GM23338 (cell line): ENCODE results near the gene CCDC27. TPM values are rescaled to one million over a fixed set of nuclear protein-coding genes. Genes with fewer than 3 reads are reported as not detected.

Experiments used
- ATAC-seq: fragments of 200-7000 bp; cut with Tn5 transposase; 3 replicates; pipeline ENCODE4 v1.9.1; 2020
- DNase-seq: peaks from one replicate; pipeline ENCODE4 v3.0.0-alpha.2; 2015; ENCODE audit warnings: low spot score
- H2AFZ ChIP-seq: fragments of 200-600 bp; sonication (generic); 2 replicates; pipeline ENCODE4 v1.8.0; 2016; ENCODE audit warnings: antibody characterized with exemption, mild to moderate bottlenecking, moderate library complexity
- H3F3A ChIP-seq: fragments of 200-600 bp; sonication (generic); replicated peaks from 2 replicates; pipeline ENCODE4 v1.8.0; 2017; ENCODE audit warnings: antibody characterized with exemption, mixed run types, low read depth
- H3K27ac ChIP-seq: fragments of 200-600 bp; sonication (generic); 2 replicates; pipeline ENCODE4 v1.6.1; 2016; ENCODE audit warnings: low read depth
- H3K27me3 ChIP-seq: fragments of 200-600 bp; sonication (generic); 2 replicates; pipeline ENCODE4 v1.8.0; 2016; ENCODE audit warnings: mild to moderate bottlenecking, mixed run types, moderate library complexity; ENCODE audit not compliant: insufficient read depth
- H3K36me3 ChIP-seq: fragments of 200-600 bp; sonication (generic); 2 replicates; pipeline ENCODE4 v1.8.0; 2016; ENCODE audit warnings: mild to moderate bottlenecking; ENCODE audit not compliant: insufficient read depth
- H3K4me1 ChIP-seq: fragments of 200-600 bp; sonication (generic); 2 replicates; pipeline ENCODE4 v1.8.0; 2016; ENCODE audit warnings: mild to moderate bottlenecking, moderate library complexity; ENCODE audit not compliant: insufficient read depth
- H3K4me2 ChIP-seq: fragments of 200-600 bp; sonication (generic); 2 replicates; pipeline ENCODE4 v1.7.1; 2017; ENCODE audit warnings: mixed run types
- H3K4me3 ChIP-seq: fragments of 200-600 bp; sonication (generic); 2 replicates; pipeline ENCODE4 v1.6.1; 2016; ENCODE audit warnings: mixed run types
- H3K79me2 ChIP-seq: fragments of 200-600 bp; sonication (generic); replicated peaks from 2 replicates; pipeline ENCODE4 v1.8.0; 2017; ENCODE audit warnings: mild to moderate bottlenecking; ENCODE audit not compliant: insufficient read depth
- H3K9me2 ChIP-seq: fragments of 200-600 bp; sonication (generic); 2 replicates; pipeline ENCODE4 v1.8.0; 2017; ENCODE audit not compliant: insufficient read depth
- H4K20me1 ChIP-seq: fragments of 200-600 bp; sonication (generic); replicated peaks from 2 replicates; pipeline ENCODE4 v1.8.0; 2017; ENCODE audit warnings: mild to moderate bottlenecking; ENCODE audit not compliant: insufficient read depth
- H3K27ac Mint-ChIP-seq: 2 replicates; pipeline ENCODE4 v1.8.0; 2020; ENCODE audit warnings: inconsistent platforms, mild to moderate bottlenecking, moderate library complexity, mixed read lengths
- H3K27me3 Mint-ChIP-seq: 3 replicates; pipeline ENCODE4 v1.8.0; 2022; ENCODE audit warnings: low read depth, mild to moderate bottlenecking, moderate library complexity, mixed read lengths, inconsistent platforms; ENCODE audit not compliant: insufficient read depth, poor library complexity
- H3K36me3 Mint-ChIP-seq: 3 replicates; pipeline ENCODE4 v1.8.0; 2021; ENCODE audit warnings: low read depth, mild to moderate bottlenecking, inconsistent platforms, moderate library complexity, mixed read lengths
- H3K4me1 Mint-ChIP-seq: 3 replicates; pipeline ENCODE4 v1.8.0; 2020; ENCODE audit warnings: mild to moderate bottlenecking, inconsistent platforms, mixed read lengths
- H3K4me3 Mint-ChIP-seq: 3 replicates; pipeline ENCODE4 v1.8.0; 2021; ENCODE audit warnings: moderate library complexity, mild to moderate bottlenecking, inconsistent platforms, mixed read lengths
- H3K9me3 Mint-ChIP-seq: 3 replicates; pipeline ENCODE4 v1.8.0; 2020; ENCODE audit warnings: moderate library complexity, mild to moderate bottlenecking, inconsistent platforms, mixed read lengths
- CREB1 ChIP-seq: fragments of 250-450 bp; sonication (Bioruptor Pico); IDR thresholded peaks from 2 replicates; pipeline ENCODE4 v1.5.0; 2020; ENCODE audit warnings: low read depth, mild to moderate bottlenecking, moderate library complexity
- CTCF ChIP-seq, 2 experiments: fragments of 200-600 bp in 1 of 2; sonication (generic) in 1 of 2; conservative IDR thresholded peaks; 2 replicates each; pipeline versions ENCODE4 v1.5.1 to v1.6.1; 2016 to 2017; ENCODE audit warnings: antibody characterized with exemption in 2 of 2, low read depth in 2 of 2, mild to moderate bottlenecking in 2 of 2, moderate library complexity in 1 of 2
- ETS1 ChIP-seq: IDR thresholded peaks from 2 replicates; pipeline ENCODE4 v1.6.1; 2016; ENCODE audit warnings: antibody characterized with exemption
- EZH2 ChIP-seq: fragments of 200-600 bp; sonication (generic); IDR thresholded peaks from one replicate; pipeline ENCODE4 v1.8.0; 2017; ENCODE audit warnings: antibody characterized with exemption, mild to moderate bottlenecking, low read depth; ENCODE audit not compliant: unreplicated experiment
- EZH2phosphoT487 ChIP-seq: fragments of 200-600 bp; sonication (generic); IDR thresholded peaks from one replicate; pipeline ENCODE4 v1.8.1; 2018; ENCODE audit warnings: antibody characterized with exemption; ENCODE audit not compliant: unreplicated experiment
- JUNB ChIP-seq: IDR thresholded peaks from one replicate; pipeline ENCODE4 v1.6.1; 2016; ENCODE audit warnings: antibody characterized with exemption; ENCODE audit not compliant: unreplicated experiment
- NANOG ChIP-seq: IDR thresholded peaks from 2 replicates; pipeline ENCODE4 v1.6.1; 2016; ENCODE audit warnings: antibody characterized with exemption, borderline replicate concordance
- POLR2AphosphoS5 ChIP-seq: IDR thresholded peaks from 2 replicates; pipeline ENCODE4 v1.6.1; 2016; ENCODE audit warnings: antibody characterized with exemption, low read depth
- REST ChIP-seq: IDR thresholded peaks from one replicate; pipeline ENCODE4 v1.6.1; 2018; ENCODE audit warnings: antibody characterized with exemption; ENCODE audit not compliant: unreplicated experiment
- STAT1 ChIP-seq: IDR thresholded peaks from one replicate; pipeline ENCODE4 v1.6.1; 2016; ENCODE audit warnings: antibody characterized with exemption; ENCODE audit not compliant: unreplicated experiment
- ZNF114 ChIP-seq: fragments of 250-450 bp; sonication (Bioruptor Pico); IDR thresholded peaks from 2 replicates; pipeline ENCODE4 v1.5.0; 2020; ENCODE audit warnings: mild to moderate bottlenecking, moderate library complexity
- ZNF331 ChIP-seq: fragments of 250-450 bp; sonication (Bioruptor Pico); IDR thresholded peaks from 2 replicates; pipeline ENCODE4 v1.5.0; 2020; ENCODE audit warnings: low read depth, mild to moderate bottlenecking, moderate library complexity
- ZNF462 ChIP-seq: fragments of 250-450 bp; sonication (Bioruptor Pico); IDR thresholded peaks from 2 replicates; pipeline ENCODE4 v1.5.0; 2020; ENCODE audit warnings: mild to moderate bottlenecking, moderate library complexity
- polyA plus RNA-seq: library from polyadenylated mRNA; unstranded; fragments of >200 nt; fragmentation: Nextera tagmentation; extraction: Ambion mirVana; gene quantifications from 2 replicates; pipeline ENCODE4 v1.2.1, GENCODE V29; 2016
- total RNA-seq: library from RNA; depleted of rRNA; stranded (reverse); fragments of >200 nt; shearing (Covaris generic); gene quantifications from 2 replicates; pipeline ENCODE4 v1.2.3, GENCODE V29; 2014

Gene CCDC27
- total and polyA plus RNA-seq, 2 experiments from 2014 or later, result 0.18 to 0.45 TPM

- Mint-ChIP-seq H3K36me3 (peaks cover 11% of the 10 kb centered on the region; the same call in 2 of the 3 replicates), H3K4me1 (peaks cover 13% of the 10 kb centered on the region), H3K9me3 (peaks cover 22% of the 10 kb centered on the region), H3K4me3 (0 out of 3 replicates have a peak overlapping the region, but pooled peaks have one; percentile 69), H3K27ac (no peak overlapping the region), H3K27me3 (peaks cover 11% of the 10 kb centered on the region)
- no peaks in the 10 kb centered on the region for H3K9me2 ChIP-seq
- no peak overlapping the region for H2AFZ ChIP-seq
- H3K4me1 ChIP-seq, result peaks cover 13% of the 10 kb centered on the region; the same call in 1 of the 2 replicates
- no peaks in the 10 kb centered on the region for H4K20me1 ChIP-seq
- H3K27ac ChIP-seq, result no peak overlapping the region
- no peak overlapping the region for H3K4me3 ChIP-seq
- TF ChIP-seq CTCF (conservative IDR thresholded peaks at IDR 0.05; ENCODE audit: low read depth in 2 of 2) (no peak), EZH2 (no peak), ETS1 (no peak), EZH2phosphoT487 (no peak), POLR2AphosphoS5 (no peak), NANOG (no peak), ZNF331 (no peak), STAT1 (no peak), REST (no peak), CREB1 (CRISPR knock-in tag) (no peak), JUNB (no peak), ZNF114 (CRISPR knock-in tag) (no peak), ZNF462 (CRISPR knock-in tag) (no peak)
- DNase-seq (no peak), ATAC-seq (no peak)
- no peaks in the 10 kb centered on the region for H3K79me2 ChIP-seq
- no peak overlapping the region for H3K4me2 ChIP-seq
- H3F3A ChIP-seq, result no peaks in the 10 kb centered on the region; the same call in 1 of the 2 replicates
- no peaks in the 10 kb centered on the region for H3K36me3 ChIP-seq
- H3K27me3 ChIP-seq, result no peaks in the 10 kb centered on the region
These were observed 18.0 kb downstream of the CCDC27 start for GRCh38 chr1:3770047-3770765.
